ENCODE measurements around the gene TMEM130.
"Not testable (repeated sequence)": the region's sequence is repeated elsewhere in the genome, so short reads cannot be mapped to it uniquely, and the experiment has no call there.

The TMEM130 gene

DNA sequence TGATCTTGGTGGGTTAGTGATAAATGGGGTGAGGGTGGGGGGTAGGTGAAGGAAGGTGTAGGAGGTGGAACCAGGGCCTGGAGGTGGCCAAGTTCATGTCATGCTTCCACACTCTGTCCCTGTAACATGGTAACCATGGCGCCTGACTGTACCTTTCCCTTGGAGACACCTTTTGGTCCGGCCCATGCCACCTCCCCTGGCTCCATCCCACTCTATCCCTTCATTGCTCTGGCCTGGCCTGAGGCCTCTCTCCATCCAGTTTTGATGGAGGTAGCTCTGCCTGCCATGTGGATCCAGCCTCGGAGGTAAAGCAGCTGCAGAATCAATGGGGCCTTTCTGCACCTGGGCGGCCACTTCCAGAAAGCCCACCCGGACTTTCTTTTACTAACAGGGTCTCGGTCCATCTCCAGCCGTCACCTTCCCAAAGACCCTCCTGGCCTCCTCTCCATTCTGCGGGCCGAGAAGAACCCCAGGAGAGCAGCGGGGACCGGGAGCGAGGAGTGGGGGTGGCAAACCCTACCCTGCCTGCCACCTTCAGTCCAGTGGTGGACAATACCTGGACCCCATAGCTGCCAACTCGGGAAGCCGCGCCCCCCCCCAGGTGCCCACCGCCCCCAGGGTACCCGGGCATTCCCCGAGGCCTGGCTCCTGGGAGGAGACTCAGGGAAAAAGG, 8.0 kb upstream of the TMEM130 start:
- FAIRE-seq (no peak), DNase-seq (ENCODE audit: low spot score) (no peak)

DNA sequence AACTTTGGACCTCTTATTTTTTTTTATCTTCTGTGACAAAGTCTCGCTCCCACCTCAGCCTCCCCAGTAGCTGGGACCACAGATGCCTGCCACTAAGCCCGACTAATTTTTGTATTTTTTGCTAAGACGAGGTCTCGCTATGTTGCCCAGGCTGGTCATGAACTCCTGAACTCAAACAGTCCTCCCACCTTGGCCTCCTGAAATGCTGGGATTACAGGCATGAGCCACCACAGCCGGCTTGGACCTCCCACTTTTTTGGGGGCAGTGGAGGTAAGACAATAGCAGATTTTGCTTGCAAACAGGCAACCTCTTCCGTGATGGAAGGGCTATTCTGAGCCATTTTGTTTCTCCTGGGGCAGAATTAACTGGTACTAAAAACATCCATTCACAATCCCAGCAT, 7.3 kb upstream of the TMEM130 start:
- no peak for FAIRE-seq
- no peak for DNase-seq (ENCODE audit: low spot score)

DNA sequence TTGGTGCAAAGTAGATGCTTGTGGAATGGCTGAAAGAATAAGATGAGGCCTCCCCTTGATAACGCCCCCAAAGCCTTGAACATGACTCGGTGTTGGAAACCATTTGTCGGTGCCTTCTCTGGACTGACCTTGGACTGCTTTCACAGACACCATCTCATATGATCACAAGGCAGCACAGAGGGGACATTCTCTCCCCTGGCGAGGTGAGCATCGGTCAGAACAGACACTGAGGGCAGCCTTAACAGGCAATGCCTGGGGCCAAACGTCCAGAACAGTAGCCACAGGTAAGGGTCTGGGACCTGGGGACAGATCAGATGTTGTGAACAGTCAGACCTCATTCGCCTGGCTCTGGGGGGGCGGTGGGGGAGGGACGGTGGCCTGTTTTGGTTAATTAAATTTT, 5.7 kb upstream of the TMEM130 start:
- FAIRE-seq (no peak), DNase-seq (ENCODE audit: low spot score) (no peak)

DNA sequence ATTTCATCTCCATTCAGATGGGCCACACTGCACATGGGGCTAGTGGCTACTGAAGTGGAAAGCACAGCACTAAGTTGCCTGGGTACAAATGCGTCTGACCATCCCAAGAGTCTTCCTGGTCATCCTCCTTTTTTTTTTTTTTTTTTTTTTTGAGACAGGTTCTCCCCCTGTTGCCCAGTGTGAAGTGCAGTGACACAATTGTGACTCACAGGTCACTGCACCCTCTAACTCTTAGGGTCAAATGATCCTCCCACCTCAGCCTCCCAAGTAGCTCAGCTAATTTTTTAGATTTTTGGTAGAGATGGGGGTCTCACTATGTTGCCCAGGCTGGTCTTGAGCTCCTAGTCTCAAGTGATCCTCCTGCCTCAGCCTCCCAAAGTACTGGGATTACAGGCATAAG, 5.1 kb upstream of the TMEM130 start:
- DNase-seq (ENCODE audit: low spot score), result no peak
- FAIRE-seq, result no peak

DNA sequence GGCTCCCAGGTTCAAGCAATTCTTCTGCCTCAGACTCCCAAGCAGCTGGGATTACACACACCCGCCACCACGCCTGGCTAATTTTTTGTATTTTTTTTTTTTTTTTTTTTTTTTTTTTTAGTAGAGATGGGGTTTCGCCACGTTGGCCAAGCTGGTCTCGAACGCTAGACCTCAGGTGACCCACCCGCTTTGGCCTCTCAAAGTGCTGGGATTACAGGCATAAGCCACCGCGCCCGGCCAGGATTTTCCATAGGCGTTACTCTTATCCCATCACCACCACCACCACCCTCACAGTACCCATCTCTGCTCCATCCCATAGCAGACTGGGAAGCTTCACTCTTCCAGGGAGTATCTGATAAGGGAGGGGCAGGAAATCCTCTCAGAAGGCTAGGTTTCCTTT, 3.8 kb upstream of the TMEM130 start:
- DNase-seq (ENCODE audit: low spot score); FAIRE-seq: not testable (repeated sequence)

DNA sequence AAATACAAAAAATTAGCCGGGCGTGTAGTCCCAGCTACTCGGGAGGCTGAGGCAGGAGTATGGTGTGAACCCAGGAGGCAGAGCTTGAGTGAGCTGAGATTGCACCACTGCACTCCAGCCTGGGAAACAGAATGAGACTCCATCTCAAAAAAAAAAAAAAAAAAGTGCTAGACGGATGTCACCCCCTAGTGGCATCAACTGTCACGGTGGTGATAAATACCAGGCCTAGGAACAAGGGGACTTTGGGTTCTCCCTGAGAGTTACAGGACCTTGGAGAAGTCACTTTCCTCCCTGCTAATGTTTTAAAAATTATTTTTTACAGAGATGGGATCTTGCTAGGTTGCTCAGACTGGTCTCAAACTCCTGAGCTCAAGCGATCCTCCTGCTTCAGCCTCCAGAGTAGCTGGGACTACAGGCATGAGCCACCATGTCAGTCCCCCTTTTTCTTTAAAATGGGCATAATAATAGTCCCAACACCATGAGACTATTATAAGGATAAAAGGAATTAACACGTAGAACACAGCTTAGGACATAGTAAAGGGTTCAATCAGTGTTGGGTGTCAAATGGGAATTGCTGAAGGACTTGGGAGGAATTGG, 2.6 kb upstream of the TMEM130 start:
- DNase-seq (ENCODE audit: low spot score) (no peak), FAIRE-seq (no peak)

DNA sequence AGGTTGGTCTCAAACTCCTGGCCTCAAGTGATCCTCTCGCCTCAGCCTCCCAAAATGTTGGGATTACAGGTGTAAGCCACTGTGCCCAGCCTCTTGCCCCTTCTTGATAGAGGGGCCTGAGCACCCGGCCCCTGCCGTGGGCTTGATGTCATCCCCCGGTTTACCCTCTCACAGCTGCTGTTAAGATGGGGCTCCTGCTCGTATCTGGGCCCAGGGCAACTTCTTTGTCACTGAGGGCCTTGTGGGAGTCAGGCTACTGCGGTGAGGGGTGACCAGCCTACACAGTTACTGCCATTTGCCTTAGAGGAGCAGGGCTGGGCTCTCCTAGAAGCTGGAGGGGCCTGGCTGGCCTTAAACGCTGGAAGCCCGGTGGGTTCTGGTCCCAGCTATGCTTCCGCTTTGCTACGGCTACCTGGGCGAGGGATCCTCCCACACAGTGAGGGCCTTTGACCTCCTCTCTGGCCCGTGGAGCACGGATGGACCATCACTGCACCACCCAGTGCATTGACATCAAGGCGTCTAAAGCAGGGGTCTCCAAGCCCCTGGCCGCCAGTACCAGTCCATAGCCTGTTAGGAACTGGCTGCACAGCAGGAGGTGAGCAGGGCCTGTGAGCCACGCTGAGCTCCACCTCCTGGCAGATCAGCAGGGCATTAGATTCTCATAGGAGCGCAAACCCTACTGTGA, 1.1 kb upstream of the TMEM130 start:
- no peak for FAIRE-seq
- DNase-seq (ENCODE audit: low spot score), result no peak

DNA sequence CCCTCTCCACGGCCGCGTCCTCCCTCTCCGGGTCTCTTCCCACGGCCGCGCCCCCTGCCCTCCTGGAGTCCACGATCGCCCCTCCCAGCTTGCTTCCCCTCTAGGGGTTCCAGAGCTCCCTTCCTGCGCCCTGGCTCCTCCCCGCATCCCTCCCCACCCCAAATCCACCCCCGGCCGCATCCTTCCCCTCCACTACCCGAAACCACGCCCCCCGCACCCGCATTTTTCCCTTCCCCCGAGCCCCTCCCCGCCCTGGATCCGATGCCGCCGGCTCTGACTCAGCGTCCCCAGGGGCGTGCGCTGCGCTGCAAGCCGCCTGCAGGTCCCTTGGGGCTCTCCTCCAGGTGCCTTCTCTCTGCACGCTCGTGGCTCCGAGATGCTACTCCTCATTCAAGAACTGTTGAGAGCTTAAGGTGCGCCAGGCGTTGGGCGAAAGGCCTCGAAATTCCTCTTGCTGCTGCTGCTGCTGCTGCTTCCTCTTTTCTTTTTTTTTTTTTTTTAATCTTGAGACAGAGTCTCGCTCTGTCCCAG, 372 bp upstream of the TMEM130 start:
- DNase-seq (ENCODE audit: low spot score) (no peak), FAIRE-seq (no peak)

DNA sequence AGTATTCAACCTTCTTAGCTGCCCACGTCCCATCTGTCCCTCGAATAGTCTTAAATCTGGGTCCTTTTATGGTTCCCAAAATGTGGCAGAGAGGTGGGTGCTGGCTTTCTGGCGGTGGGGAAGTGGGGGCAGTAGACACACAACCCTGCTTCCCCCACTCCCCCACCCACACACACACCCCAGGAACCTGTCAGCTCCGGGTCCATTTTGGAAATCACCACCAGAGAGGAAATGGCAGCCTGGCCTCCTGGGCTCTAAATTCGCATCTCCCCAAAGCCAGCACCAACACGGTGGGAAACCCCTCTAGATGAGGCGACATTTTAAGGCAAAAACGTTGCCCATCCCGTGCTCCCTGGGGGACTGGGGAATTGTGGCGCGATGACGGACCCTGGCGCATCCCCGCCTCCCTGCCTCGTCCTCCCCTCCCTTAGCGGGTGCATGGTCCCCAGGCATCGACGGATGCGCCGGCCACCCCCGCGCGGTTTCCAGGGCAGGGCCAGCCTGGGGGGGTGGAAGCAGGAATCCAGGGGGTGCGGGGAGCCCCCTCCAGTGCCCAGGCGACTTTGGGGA, 702 bp downstream of the TMEM130 start:
- FAIRE-seq (no peak), DNase-seq (ENCODE audit: low spot score) (no peak)

DNA sequence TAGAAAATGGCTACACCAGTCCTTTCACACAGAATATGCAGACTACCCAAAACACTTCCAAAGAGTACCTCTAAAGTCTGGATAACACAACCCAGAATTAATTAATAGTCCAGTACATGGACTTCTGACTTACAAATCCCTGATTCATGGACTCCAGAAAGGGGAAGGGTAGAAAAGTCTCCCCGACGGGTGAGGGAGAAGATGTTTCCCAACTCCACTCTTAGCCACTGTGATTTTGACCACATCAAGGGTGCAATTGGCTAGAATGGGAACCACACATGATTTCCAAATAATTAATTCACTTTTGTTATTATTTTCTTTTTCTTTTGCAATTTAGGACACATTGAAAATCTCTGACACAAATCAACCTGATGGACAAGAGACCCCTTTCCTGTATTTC, 1.4 kb downstream of the TMEM130 start:
- DNase-seq (ENCODE audit: low spot score) (no peak), FAIRE-seq (no peak)

DNA sequence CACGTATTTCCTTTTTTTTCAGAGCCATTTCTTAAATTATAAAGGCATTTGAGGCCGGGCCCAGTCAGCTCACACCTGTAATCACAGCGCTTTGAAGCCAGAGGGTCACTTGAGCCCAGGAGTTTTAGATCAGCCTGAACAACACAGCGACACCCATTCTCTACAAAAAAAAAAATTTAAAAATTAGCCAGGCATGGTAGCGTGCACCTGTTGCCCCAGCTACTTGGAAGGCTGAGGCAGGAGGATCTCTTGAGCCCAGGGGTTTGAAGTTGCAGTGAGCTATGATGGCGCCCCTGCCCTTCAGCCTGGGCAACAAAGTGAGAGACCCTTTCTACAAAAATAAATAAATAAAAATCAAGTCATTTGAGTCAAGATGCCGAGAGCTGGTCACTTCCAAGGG, 3.0 kb downstream of the TMEM130 start:
- FAIRE-seq, result no peak
- DNase-seq (ENCODE audit: low spot score), result no peak

DNA sequence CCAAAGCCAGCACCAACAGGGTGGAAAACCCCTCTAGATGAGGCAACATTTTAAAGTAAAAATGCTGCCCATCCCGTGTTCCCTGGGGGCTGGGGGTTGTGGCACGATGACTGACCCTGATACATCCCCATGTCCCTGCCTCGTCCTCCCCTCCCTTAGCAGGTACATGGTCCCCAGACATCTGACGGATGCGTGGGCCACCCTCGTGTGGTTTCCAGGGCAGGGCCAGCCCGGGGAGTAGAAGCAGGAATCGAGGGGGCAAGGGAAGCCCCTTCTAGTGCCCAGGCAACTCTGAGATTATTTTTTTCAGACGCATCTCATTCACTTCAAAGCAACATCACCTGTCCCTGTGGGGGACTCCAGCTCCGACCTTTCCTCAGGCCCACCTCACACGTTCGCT, 3.5 kb downstream of the TMEM130 start:
- FAIRE-seq (no peak), DNase-seq (ENCODE audit: low spot score) (no peak)

DNA sequence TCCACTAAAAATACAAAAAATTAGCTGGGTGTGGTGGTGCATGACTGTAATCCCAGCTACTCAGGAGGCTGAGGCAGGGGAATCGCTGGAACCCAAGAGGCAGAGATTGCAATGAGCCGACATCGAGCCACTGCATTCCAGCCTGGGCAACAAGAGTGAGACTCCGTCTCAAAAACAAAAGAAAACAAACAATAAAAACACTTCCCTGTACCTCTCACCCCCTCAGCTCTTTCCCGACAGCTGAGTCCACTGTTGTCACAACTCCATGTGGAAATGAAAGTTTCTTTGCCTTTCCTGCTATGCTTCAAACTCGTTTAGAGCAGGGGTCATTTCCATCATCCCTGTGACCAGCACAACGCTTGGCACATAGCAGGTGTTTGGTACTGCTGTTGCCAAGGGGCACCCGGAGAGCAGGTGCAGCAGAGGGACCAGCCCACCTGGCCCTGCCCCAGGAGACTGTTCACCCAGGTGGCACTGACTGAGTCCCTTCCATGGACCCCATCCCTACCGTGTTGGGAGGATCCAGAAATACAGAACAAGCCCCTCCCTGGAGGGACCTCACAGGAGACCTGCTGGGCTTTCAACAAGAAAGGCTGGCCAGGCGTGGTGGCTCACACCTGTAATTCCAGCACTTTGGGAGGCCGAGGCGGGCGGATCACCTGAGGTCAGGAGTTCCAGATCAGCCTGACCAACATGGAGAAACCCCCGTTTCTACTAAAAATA, 4.9 kb downstream of the TMEM130 start:
- FAIRE-seq (no peak), DNase-seq (ENCODE audit: low spot score) (no peak)

DNA sequence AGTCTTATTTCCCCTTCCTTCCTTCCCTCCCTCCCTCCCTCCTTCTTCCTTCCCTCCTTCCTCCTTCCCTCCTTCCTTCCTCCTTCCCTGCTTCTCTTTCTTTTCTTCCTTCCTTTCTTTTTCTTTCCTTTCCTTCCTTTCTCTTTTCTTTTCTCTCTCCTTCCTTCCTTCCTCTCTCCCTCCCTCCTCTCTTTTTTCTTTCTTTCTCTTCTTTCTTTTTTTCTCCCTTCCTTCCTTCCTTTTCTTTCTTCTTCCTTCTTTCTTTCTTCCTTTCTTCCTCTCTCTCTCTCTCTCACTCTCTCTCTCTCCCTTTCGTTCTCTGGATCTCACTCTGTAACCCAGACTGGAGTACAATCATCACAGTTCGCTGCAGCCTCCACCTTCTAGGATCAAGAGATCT, 6.2 kb downstream of the TMEM130 start:
- FAIRE-seq (no peak), DNase-seq (ENCODE audit: low spot score) (no peak)

DNA sequence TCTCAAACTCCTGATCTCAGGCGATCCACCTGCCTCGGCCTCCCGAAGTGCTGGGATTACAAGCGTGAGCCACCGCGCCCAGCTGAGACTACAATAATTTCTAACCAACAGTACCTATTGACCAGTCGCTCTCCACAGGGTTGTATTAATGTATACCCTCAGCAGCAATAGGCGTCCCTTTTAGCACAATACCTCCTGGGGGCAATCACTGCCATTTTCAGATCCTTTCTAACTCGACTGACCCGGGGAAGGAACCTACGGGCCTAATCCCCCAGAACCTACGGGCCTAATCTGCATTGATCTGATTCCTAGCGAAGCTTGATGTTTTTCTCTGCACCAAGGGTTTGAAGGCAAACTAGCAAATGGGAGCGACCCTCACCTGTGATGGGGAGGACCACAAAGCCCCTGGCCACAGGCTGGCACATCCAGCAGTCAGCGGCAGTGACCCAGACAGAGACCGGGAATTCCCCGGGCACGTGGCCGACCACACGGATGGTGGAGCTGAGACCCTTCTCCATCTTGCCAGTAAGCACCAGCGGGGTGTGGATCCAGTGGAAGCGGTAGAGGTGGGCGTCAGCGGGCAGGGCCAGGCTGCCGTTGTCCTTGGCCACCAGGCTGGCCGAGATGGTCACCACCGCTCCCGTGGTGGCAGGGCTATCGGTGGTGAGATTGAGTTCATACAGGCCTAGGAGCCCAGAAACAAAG, 6.9 kb downstream of the TMEM130 start:
- no peak for FAIRE-seq
- no peak for DNase-seq (ENCODE audit: low spot score)

DNA sequence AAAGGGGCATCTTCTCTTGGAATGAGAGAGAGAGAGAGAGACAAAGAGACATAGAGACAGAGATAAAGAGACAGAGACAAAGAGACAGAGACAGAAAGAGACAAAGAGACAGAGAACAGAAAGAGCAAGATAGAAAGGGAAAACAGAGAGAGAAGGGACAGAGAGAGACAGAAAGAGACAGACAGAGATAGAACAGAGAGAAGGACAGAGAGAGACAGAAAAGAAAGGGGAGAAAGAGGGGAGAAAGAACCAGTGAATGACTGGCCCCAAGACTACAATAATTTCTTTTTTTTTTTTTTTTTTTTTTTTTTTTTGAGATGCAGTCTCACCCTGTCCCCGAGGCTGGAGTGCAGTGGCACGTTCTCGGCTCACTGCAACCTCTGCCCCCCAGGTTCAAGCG, 7.6 kb downstream of the TMEM130 start:
- FAIRE-seq (no peak), DNase-seq (ENCODE audit: low spot score) (no peak)

DNA sequence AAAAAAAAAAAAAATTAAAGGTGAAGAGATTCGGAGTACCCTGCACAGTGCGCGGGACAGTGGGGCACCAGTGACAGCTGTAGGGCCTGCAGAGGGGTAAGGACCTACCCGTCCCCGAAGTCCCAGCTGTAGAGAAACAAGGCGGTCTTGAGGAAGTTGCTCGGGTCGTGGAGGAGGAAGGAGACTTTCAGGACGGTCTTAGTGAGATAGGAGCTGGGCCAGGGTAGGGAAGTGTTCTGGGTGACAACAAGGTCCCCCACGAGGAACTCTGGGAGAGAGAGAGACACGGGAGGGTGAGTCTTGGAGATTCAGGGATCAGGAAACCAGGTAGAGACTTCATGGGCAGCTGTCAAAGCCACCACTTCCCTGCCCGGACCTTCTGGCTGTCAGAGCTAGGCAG, 9.7 kb downstream of the TMEM130 start:
- no peak for FAIRE-seq
- no peak for DNase-seq (ENCODE audit: low spot score)

DNA sequence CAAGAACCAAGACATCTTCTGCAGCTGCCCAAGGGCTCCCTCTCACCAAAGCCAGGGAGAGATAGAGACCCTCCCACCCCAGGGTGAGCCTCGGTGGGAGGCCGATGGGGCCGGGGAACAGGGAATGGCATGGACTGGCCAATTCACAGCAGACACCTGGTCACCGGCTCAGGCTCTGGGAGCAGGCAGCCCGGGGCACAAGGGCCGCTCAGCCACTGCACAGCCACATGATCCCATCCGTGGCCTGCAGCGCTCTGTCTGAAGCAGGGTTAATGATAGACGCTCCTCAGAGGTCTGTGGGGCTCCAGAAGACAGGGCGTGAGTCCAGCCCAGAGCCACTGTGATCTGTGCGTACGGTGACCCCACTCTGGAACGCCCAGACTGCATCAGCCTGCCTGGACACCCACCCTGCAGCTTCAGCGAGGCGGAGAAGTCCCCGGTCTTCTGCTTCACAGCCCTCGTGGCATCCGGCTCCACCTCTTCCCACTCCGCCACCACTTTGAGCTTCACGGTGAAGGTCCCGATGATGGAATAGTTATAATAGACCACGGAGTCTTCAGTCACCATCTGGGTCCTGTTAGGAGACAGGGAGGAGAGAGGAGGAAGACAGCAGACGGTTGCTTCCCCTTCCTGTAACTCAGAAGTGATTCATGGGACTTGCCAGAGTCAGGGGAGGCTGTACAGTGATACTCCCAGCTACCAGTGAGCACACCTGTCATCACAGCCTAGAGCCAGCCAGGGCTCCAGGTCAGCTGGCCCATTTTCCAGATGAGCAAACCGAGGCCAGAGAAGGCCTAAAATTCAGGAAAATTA, 14.0 kb downstream of the TMEM130 start:
- DNase-seq (ENCODE audit: low spot score), result peak; percentile 39
- FAIRE-seq, result no peak

DNA sequence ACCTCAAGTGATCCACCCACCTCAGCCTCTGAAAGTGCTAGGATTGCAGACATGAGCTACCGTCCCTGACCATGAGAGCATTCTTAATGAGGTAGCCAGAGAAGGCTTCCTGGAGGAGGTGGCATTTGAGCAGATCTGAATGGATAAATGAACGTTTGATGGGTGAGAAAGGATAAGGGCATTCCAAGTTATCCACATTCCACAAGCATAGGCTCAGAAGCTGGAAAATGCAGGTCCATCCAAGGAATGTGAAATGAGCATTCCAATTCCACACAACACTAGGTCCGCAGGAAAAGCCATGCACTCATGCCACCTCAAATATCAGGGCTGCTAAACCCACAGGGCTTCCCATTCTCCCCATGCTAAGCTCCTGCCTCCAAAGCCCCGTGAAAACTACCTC, 17.0 kb downstream of the TMEM130 start:
- DNase-seq (ENCODE audit: low spot score), result peak; percentile 26
- no peak for FAIRE-seq

DNA sequence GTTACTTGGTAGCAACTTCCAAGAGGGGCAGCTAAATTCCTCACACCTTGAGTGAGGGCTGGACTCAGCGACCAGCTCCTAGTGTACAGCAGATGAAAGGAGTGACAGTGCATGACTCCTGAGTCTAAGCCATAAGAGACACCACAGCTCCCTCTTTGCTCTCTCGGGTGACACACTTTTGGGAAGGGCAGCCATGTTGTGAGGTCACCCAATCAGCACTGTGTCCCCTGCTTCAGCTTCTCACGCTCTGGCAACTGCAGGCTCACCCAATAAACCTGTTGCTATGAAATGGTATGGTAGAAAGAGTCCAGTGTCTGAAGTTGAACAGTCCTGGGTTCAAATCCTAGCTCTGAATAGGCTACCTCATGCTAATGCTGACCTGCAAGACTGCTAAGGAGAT, 20.9 kb downstream of the TMEM130 start:
- DNase-seq (ENCODE audit: low spot score) (no peak), FAIRE-seq (no peak)
